D341Med (cell line): Measurements from ENCODE around the gene KLF7.
"Not testable (repeated sequence)": the region's sequence is repeated elsewhere in the genome, so short reads cannot be mapped to it uniquely, and the experiment has no call there.

Experiments
- DNase-seq: peaks from one replicate; pipeline ENCODE4 v3.0.0; 2012; ENCODE audit warnings: low spot score

KLF7 gene

GRCh38 chr2:207061181-207061580, 104.6 kb downstream of the KLF7 start:
- no peak for DNase-seq

GRCh38 chr2:207055257-207055656, 110.5 kb downstream of the KLF7 start:
- DNase-seq: no peak

GRCh38 chr2:207054521-207054920, 111.2 kb downstream of the KLF7 start:
- DNase-seq: no peak

GRCh38 chr2:207051385-207051965, 114.3 kb downstream of the KLF7 start:
- DNase-seq: no peak

GRCh38 chr2:207049122-207049521, 116.6 kb downstream of the KLF7 start:
- no peak for DNase-seq

- DNase-seq: no peak
Measured at GRCh38 chr2:207048416-207048815, 117.3 kb downstream of the KLF7 start.

GRCh38 chr2:207046724-207047123, 119.0 kb downstream of the KLF7 start:
- no peak for DNase-seq

- no peak for DNase-seq
Measured at GRCh38 chr2:207045531-207045930, 120.2 kb downstream of the KLF7 start.

GRCh38 chr2:207044379-207045362, 121.1 kb downstream of the KLF7 start:
- no peak for DNase-seq

- no peak for DNase-seq
Measured at GRCh38 chr2:207042841-207043240, 122.9 kb downstream of the KLF7 start.

GRCh38 chr2:207041786-207042554, 123.8 kb downstream of the KLF7 start:
- DNase-seq: no peak

GRCh38 chr2:207041279-207041678, 124.5 kb downstream of the KLF7 start:
- DNase-seq: no peak

- no peak for DNase-seq
Measured at GRCh38 chr2:207040696-207041095, 125.1 kb downstream of the KLF7 start.

GRCh38 chr2:207039225-207039624, 126.5 kb downstream of the KLF7 start:
- no peak for DNase-seq

GRCh38 chr2:207038299-207038698, 127.4 kb downstream of the KLF7 start:
- DNase-seq: no peak

GRCh38 chr2:207037896-207038295, 127.9 kb downstream of the KLF7 start:
- DNase-seq: no peak

- DNase-seq: not testable (repeated sequence)
Measured at GRCh38 chr2:207037023-207037422, 128.7 kb downstream of the KLF7 start.

GRCh38 chr2:207035875-207036274, 129.9 kb downstream of the KLF7 start:
- DNase-seq: no peak

- no peak for DNase-seq
Measured at GRCh38 chr2:207032490-207032889, 133.3 kb downstream of the KLF7 start.
